Subcutaneous preadipocyte (primary cell): Measurements from ENCODE around the gene MEX3C. TPM values are rescaled to one million over a fixed set of nuclear protein-coding genes. Genes with fewer than 3 reads are reported as not detected.

Source experiments
- total RNA-seq: library from RNA; depleted of rRNA; stranded (reverse); fragments of >200 nt; gene quantifications from 2 replicates; pipeline ENCODE4 v1.2.3, GENCODE V29; 2012

The MEX3C gene
- total RNA-seq = 31.2 and 37.5 TPM in 2 replicates

GRCh38 chr18:51197661-51198424 lies at the start of gene MEX3C:
Gene MEX3C, minus strand, starts transcription at chr18:51197681. Its CDS starts 361 bp downstream, at chr18:51197320.

Other genes starting within 250 kb of the MEX3C start
- gene ELAC1, start 229.6 kb downstream of the MEX3C start, total RNA-seq = 5.7 and 6.6 TPM in 2 replicates
- gene SMAD4, start 167.5 kb downstream of the MEX3C start, total RNA-seq = 68.7 and 94.6 TPM in 2 replicates